Right renal cortex interstitium (tissue), 3 donors: Measurements from ENCODE around the gene CFAP52. TPM values are rescaled to one million over a fixed set of nuclear protein-coding genes. Genes with fewer than 3 reads are reported as not detected.
"Not testable (repeated sequence)": the region's sequence is repeated elsewhere in the genome, so short reads cannot be mapped to it uniquely, and the experiment has no call there.

Experiments
- DNase-seq, 3 donors: peaks; one replicate each; pipeline ENCODE4 v3.0.0-alpha.2; 2013; ENCODE audit warnings: low read depth in 3 of 3, low spot score in 2 of 3
- polyA plus RNA-seq, 3 donors: library from polyadenylated mRNA; unstranded; fragments of 120-200 nt; gene quantifications; one replicate each; pipeline ENCODE4 v1.2.1, GENCODE V29; 2013; ENCODE audit not compliant: insufficient read length in 3 of 3

CFAP52 gene, protein sequence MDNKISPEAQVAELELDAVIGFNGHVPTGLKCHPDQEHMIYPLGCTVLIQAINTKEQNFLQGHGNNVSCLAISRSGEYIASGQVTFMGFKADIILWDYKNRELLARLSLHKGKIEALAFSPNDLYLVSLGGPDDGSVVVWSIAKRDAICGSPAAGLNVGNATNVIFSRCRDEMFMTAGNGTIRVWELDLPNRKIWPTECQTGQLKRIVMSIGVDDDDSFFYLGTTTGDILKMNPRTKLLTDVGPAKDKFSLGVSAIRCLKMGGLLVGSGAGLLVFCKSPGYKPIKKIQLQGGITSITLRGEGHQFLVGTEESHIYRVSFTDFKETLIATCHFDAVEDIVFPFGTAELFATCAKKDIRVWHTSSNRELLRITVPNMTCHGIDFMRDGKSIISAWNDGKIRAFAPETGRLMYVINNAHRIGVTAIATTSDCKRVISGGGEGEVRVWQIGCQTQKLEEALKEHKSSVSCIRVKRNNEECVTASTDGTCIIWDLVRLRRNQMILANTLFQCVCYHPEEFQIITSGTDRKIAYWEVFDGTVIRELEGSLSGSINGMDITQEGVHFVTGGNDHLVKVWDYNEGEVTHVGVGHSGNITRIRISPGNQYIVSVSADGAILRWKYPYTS
- polyA plus RNA-seq: 1 to 10 TPM; 2.6 to 3.6 (median 2.7) TPM

DNA sequence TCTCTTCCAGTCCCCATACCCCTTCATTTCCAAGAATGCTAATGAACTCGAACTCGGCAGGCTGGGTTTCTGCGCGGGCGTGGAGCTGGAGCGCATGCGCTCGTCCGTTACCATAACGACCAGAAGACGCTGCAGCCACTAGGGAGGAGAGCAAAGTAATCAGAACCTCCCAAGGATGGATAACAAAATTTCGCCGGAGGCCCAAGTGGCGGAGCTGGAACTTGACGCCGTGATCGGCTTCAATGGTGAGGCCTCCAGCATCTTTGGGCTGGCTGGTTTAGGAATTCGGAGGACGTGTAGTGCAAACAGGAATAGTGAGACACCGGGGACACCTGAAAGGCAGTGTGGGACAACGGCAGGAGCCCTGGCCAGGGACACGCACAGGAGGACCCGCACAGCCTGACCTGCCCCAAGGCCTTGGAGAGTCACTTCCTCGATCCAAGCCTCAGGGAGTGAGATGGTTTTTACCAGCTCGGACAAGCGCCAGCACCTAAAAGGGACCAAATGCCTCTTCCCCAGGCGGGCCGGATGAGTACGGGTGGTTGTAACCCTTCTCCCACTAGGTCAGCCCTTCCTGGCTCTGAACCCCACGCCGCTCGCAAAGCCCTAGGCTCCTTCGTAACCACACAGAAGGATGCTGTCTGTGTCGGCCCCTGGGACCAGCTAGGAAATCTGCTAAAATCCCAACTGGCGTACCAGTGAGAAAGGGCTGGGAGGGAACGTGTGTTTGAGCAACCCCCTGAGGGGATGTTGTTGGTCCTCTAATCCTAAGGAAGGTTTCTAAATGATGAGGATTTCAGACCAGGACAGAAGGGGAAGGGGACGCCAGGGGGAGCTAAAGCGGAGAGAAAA, at the start of gene CFAP52:
Gene CFAP52, plus strand, starts transcription at position 122 of the 852 bp plus-strand sequence. Its CDS starts 54 bp downstream, at position 176.
- peak in 2 of 3 donors; percentile 68 to 76 for DNase-seq

DNA sequence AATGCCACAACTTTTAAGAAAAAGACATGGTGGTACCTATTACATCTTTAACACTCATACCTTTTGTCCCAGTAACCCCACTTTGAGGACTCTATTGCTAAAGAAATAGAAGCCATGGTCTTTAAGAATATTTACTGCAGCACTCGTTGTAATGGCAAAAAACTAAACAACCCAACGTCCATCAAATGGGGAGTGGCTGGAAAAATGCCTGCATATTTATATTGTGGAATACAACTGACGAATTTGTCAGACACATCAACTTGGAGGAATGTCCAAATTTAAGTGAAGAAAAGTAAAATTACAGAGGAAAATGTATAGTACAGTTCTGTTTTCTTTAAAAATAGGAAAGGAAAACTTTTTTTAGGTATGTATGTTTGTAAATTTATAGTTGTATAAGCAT, 48.7 kb upstream of the CFAP52 start:
- no peak for DNase-seq

DNA sequence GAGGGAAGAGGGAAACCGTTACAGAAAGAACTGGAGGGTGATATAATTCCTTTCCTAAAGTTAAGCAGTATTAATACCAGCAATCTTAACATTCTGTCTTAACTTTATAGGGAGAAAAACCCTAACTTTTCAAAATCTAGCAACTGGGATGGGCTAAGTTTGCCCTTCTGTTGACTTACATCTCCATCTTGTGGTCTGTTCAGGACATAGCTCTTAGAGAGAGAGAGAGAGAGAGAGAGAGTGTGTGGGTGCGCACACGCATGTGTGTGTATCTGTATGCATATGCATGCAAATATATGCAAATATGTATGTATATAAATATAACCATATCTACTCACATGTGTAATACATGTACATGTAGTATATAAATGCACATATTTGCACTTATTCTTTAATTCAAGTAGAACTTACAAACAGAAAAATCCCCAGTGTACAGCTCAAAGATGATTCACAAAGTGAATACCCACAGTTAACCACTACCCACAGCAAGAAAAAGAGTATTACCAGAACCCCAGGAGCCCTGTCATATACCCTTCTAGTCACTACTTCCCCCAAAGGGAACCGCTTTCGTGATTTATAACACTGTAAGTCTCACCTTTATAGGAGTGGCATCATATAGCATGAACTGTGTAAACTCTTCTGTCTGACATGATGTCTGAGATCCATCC, 47.3 kb upstream of the CFAP52 start:
- DNase-seq: no peak

DNA sequence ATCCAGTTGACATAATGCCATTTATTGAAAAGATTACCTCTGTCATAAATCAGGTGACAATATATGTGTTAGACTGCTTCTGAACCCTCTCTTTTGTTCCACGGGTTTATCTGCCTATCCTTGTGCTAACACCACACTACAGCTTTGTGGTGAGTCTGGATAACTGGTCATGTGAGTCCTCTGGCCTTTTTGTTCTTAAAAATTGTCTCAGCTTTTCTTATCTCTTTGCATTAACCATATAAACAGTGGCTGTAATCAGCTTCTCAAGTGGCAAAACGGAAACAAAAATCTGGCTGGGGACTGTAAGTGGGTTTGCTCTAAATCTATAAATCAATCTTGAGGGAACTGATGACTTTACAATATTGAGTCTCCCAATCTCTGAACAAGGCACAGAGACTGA, 45.4 kb upstream of the CFAP52 start:
- DNase-seq: no peak

DNA sequence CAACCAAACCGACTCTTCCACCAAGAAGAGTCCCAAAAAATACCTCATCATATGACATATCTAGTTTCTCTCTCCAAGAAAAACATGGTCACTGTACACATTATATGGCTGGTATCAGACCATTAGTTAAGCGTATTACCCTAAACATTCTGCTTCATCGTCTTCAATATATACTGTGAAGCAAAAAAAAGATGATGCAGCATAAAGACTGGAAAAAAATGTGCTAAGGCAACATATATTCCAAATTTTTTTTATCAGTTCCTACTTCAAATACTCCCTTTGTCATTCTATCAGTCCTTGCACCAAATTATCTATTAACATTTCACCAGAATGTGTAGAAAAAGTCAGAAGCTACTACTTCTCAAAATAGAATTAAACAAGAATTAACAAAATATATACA, 43.7 kb upstream of the CFAP52 start:
- no peak for DNase-seq

DNA sequence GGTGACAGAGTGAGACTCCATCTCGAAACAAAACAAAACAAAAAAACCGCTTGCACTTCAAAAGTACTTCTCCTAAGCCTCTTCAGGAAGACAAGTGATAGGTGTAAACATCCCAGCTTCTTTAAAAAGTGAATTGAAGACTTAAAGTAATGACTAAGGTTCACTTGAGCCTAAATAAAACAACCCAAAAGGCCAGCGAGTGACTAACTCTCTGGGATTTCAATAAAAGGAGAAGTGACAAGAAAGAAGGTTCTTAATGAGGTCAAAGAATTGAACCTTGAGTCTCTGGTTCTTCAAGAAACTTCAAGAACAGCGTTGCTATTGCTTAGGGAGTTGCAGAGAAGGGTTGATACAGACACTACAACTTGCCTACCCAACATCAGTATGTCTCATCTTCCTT, 43.0 kb upstream of the CFAP52 start:
- no peak for DNase-seq

DNA sequence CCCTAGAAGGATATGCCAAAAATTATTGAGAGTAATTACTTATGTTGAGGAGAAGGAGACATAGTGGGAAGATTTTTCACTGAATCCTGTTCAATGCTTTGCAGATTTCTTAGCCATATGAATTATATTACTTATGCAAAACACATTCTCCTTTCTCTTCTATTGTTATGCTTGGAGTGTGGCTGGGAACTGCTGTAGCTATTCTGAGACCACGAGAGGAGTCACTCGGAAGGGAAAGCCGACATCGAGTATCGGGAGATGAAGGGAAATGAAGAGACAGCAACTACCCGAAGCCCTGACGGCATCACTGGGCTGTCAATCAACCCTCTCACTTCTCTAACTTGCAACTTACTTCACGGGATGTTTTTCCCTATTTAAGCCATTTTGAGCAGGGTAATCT, 40.4 kb upstream of the CFAP52 start:
- no peak for DNase-seq

DNA sequence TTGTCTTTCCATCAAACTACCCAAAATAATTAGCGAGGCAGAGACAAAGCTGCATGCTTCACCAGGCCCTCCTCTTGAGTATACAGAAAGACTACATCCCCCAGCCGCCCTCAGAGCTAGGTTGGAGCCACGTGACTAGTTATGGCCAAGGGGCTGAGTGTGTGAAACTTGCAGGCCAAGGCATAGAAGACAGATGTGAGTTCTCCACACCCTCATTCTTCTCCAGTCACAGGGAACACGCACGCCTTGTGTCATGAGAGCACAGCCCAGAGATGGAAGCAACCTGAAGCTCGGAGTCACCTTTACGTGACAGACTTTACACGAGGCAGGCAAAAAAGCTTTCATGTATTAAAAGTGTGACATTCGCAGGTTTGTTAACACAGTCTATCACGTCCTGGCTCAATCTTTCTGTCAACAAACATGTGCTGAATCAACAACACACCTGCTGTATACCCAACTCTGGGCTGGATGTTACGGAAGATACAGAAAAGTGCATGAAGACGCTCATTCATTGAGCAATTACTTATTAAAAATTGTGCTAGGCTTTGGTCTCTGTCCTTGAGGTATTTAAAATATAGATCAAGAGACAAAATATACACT, 39.2 kb upstream of the CFAP52 start:
- no peak for DNase-seq

DNA sequence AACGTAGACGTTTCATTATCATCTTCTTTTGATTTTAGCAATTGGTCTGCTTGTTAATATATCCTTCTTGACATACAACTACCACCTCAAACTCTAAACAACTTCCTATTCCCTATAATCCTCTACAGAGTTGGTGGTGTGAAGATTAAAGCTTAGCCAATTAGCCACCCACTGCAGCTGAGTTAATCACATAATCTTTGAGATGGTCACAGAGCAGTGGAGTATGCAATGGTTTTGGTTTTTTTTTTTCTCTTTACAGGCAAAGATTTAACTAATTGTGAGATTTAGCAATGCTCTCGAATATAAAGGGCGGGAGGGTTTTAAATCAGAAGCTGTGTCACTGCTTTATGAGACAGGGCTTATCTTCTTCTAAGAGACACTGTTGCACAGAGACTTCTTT, 37.8 kb upstream of the CFAP52 start:
- DNase-seq: no peak

DNA sequence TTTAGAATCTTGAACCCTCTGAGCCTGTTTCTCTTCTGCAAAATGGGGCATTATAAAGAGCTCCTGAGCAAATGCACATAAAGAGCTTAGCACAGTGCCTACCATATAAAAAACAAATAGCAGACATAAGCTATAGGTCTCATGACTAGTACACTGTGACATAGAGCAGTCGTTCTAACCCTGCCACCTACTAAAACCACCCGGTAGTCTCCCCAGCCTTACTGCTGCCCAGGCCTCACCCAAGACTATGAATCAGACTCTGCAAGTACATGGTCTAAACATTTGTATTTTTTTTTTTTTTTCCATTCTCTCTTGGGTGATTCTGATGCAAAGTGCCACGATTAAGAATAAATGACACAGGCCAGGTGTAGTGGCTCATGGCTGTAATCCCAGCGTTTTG, 34.7 kb upstream of the CFAP52 start:
- DNase-seq: no peak

DNA sequence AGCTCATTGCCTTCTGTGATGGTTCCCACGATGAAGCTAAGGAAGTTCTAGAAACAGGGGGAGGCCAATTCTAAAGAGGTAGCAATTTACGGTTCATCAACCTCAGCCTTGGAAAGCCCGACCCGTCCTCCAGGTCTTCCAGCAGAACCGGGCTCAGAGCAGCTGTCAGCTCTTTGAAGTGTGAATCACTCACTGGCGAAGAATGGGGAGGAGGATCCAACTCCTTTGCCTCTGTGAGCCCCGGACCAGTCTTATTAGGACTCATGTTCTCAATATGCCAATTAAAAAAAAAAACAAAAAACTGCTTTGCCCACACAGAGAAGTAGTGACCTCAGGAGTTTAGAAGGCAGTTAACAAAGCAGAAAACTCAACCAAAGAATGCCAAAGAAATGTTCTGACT, 32.2 kb upstream of the CFAP52 start:
- no peak for DNase-seq

DNA sequence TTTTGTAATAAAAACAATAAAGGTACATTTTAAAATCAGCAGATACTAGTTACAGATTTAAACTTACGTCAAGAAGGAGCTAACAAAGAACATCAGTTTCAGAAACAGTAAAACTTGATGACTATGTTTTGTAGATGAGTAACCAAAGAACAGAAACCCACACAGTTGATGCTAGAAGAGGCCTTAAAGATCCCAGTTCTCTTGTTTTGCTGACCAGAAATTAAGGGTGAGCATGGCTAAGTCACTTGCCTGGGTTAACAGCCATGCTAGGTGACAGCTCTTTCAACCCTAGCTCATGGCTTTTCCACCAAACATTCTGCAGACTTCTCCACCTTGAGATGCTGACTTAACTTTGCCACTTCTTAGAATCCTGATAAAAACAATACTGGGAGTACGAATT, 27.2 kb upstream of the CFAP52 start:
- no peak for DNase-seq

DNA sequence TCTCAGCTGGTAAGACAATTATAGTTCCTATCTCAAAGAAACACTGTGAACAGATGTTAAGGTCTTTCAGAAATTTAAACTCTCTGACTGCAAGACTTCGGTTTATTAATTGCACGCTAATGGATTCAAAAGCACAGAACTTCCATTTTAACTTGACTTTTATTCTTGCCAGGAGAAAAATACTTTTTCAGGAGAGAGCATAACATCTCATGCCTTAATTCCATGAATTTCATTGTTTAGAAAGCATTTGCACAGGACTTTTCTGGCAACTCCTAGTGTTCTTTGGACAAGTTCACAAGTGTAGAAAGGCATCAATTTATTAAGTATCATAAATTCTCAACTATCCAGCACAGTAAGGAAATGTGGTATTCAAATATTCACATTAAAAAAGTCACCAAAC, 23.3 kb upstream of the CFAP52 start:
- peak in 1 of 3 donors; percentile 10 for DNase-seq

DNA sequence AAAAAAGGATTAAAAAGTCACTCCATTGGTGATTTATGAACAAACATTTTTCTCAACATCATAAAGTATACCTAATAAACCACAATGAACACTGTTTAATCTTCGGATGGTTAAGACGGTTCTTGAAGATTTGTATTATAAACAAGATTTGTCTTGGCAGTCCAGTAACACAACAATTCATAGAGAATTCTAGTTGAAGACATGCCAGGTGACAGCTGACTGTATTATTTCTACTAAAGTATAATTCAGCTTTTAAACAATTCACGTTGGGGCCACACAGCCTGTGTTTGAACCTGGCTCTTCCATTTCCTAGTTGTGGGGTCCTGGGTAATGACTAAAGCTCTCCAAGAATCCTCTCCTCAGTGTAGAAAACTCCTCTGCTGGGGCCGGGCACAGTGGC, 22.8 kb upstream of the CFAP52 start:
- DNase-seq: peak in 1 of 3 donors; percentile 25

DNA sequence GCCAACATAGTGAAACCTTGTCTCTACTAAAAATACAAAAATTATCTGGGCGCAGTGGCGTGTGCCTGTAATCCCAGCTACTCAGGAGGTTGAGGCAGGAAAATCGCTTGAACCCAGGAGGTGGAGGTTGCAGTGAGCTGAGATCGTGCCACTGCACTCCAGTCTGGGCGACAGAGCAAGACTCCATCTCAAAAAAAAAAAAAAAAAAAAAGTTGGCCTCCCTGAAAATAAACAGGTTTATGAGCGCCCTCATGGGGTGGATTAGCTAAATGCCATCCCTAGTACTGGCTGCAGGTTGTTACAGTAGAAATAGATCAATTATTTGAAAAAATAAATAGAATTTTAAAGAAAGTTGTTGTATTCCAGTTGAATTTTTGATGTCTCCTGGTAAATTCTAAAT, 21.7 kb upstream of the CFAP52 start:
- DNase-seq: not testable (repeated sequence)

DNA sequence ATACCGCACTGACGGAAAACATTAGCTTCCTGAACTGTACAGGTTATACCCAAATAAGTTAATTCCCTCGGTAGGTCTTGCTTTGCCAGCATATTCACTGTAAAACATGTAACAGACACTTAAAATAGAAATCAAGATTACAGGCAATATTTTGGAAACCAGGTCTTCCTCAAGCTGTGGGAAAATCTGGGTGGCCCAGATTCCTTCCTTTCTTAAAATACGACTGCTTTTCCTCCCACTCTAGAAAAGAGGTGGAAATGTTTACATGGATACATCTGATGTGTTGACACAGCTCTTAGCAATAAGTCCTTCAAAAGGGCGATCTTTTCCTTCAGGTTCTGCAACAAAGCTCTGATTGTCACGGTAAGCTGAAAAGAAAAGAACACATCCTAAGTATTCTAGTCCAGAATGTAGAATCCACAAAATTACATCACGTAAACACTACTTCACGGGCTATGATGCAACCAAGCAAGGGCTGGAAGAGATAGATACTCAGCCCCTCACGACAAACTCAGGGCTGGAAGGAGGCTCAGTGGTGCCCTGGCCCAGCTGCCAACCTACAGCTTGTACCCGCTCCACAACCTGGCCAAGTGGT, 19.2 kb upstream of the CFAP52 start:
- DNase-seq: no peak

DNA sequence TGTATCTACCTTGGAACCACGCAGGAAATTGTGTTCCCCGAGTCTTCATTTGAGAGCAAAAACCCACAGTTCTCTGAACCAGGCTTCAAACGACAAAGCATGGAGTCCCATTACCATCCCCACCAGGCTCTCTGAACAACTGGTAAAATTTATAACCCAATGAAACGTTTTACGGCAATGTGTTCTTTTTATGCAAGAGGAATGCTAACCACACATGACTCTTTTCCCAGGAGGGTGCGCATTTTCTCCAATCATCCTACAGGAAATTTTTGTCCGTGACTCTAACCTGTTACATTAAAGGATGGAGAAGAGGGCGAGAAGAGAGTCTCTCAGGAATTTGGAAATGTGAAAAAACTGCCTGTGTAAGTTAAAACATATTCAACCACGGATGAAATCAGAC, 18.6 kb upstream of the CFAP52 start:
- DNase-seq: no peak

DNA sequence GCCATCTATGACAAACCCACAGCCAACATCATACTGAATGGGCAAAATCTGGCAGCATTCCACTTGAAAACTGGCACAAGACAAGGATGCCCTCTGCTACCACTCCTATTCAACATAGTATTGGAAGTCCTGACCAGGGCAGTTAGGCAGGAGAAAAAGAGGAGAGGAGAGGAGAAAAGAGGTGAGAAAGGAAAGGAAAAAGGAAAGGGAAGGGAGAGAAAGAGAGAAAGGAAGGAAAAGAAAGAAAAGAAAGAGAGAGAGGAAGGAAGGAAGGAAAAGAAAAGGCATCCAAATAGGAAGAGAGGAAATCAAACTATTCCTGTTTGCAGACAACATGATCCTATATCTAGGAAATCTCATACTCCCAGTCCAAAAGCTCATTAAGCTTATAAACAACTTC, 12.3 kb upstream of the CFAP52 start:
- DNase-seq: no peak

DNA sequence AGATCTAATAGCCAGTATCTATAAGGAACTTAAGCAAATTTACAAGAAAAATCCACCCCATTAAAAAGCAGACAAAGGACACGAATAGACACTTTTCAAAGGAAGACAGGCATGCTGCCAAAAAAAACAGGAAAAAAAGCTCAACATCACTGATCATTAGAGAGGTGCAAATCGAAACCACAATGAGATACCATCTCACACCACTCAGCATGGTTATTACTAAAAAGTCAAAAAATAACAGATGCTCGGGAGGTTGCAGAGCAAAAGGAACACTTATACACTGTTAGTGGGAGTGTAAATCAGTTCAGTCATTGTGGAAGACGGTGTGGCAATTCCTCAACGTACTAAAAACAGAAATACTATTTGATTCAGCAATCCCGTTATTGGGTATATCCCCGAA, 10.4 kb upstream of the CFAP52 start:
- DNase-seq: no peak

DNA sequence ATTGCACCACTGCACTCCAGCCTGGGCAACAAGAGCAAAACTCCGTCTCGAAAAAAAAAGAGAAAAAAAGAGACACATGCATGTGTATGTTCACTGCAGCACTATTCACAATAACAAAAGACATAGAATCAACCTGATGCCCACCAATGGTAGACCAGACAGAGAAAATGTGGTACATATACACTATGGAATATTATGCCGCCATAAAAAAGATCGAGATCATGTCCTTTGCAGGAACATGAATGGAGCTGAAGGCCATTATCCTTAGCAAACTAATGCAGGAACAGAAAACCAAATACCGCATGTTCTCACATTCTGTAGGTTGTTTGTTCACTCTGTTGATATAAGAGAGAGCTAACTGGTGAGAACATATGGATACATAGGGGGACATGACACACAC, 9.7 kb upstream of the CFAP52 start:
- not testable (repeated sequence) for DNase-seq
